SH-SY5Y (cell line): Measurements from ENCODE around the gene UBE3D.

ENCODE experiments used
- GATA2 ChIP-seq: IDR thresholded peaks from 2 replicates; pipeline ENCODE4 v1.6.1; 2011; ENCODE audit warnings: mild to moderate bottlenecking, low read depth, low read length
- GATA3 ChIP-seq: IDR thresholded peaks from 2 replicates; pipeline ENCODE4 v1.6.1; 2011; ENCODE audit warnings: low read depth, mild to moderate bottlenecking, low read length, moderate library complexity

DNA sequence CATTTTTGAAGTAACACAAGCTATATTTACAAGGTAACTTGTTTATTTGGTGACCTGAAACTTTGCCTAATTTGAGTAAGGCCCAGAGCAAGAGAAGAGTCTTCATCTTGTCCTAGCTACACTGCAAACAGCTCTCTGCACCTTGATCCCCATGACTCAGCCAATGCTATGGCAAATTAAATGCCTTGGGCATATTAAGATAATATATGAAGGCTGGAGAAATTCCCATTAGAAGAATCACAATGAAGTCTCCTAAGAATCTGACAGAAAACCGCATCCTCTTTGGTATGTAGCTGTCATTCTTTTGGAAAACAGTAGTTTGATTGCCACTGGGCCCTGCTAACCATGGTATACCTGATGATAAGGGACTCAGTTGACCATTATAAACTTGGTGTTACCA is 204.5 kb downstream of the UBE3D start:
- no peak for TF ChIP-seq GATA2
- no peak for TF ChIP-seq GATA3
